ENCODE measurements around the gene GORASP2. TPM values are rescaled to one million over a fixed set of nuclear protein-coding genes. Genes with fewer than 3 reads are reported as not detected.

GORASP2 gene
- total RNA-seq, 1 experiment from 2014 or later, result 97.7 TPM

GRCh38 chr2:170967553-170967952 lies 38.5 kb downstream of the GORASP2 start:
- H3K36me3 Mint-ChIP-seq (ENCODE audit: insufficient read depth in 1 of 3, low read depth in 3 of 3), result peaks cover 36 to 55% (median 52%) of the 10 kb centered on the region in 3 experiments; a peak in 6 of 7 replicates
- no peak overlapping the region for H2BK120ac ChIP-seq (ENCODE audit: low read depth, low read length, poor library complexity, severe bottlenecking)

More at GRCh38 chr2:170967553-170967952, 38.5 kb downstream of the GORASP2 start:
- Histone ChIP-seq H3K56ac (ENCODE audit: insufficient read length, low read depth, low read length) (no peak overlapping the region), H3K27ac (ENCODE audit: insufficient read length, low read depth, low read length) (no peak overlapping the region), H3K79me1 (ENCODE audit: insufficient read depth, low read depth, low read length, poor library complexity, severe bottlenecking) (no peaks in the 10 kb centered on the region), H2BK15ac (ENCODE audit: low read depth, low read length) (no peak overlapping the region), H2AK5ac (ENCODE audit: insufficient read length, low read length) (no peak overlapping the region), H3T11ph (ENCODE audit: low read length) (no peak overlapping the region), H2BK12ac (ENCODE audit: insufficient read length, low read depth, low read length) (no peak overlapping the region), H3K14ac (ENCODE audit: insufficient read depth, low read length) (no peak overlapping the region; the same call in 1 of the 2 replicates), H2AFZ (ENCODE audit: low read length) (no peak overlapping the region), H3K79me2 (ENCODE audit: insufficient read depth, low read length) (no peaks in the 10 kb centered on the region), H4K5ac (ENCODE audit: insufficient read length, low read depth, low read length) (no peak overlapping the region), H3K4ac (ENCODE audit: low read depth, low read length) (no peak overlapping the region), H4K20me1 (ENCODE audit: control insufficient read depth, insufficient read depth, insufficient read length) (no peaks in the 10 kb centered on the region), H3K9ac (ENCODE audit: extremely low read depth, insufficient read length, low read length) (no peak overlapping the region), H4K8ac (replicated peaks; ENCODE audit: insufficient read length, low read depth, low read length) (no peak overlapping the region), H3K4me2 (ENCODE audit: insufficient read depth, insufficient read length, low read length) (no peak overlapping the region), H3K18ac (ENCODE audit: insufficient read length, low read depth, low read length) (no peak overlapping the region), H3K4me1 (ENCODE audit: insufficient read depth, low read length) (no peaks in the 10 kb centered on the region), H2BK20ac (ENCODE audit: low read depth, low read length, poor library complexity, severe bottlenecking) (no peak overlapping the region), H3K27me3 (ENCODE audit: insufficient read depth, low read length) (no peaks in the 10 kb centered on the region), H3K9me3 (ENCODE audit: control insufficient read depth, low read depth, low read length) (no peaks in the 10 kb centered on the region), H2BK5ac (ENCODE audit: insufficient read length, low read length) (no peak overlapping the region), H3K23ac (ENCODE audit: insufficient read length, low read depth, low read length) (no peak overlapping the region), H4K91ac (ENCODE audit: insufficient read length, low read depth, low read length) (no peak overlapping the region), H3K23me2 (ENCODE audit: insufficient read length, low read depth, low read length, poor library complexity, severe bottlenecking) (no peaks in the 10 kb centered on the region)
- DNase-seq, result no peak
- 100% methylated on average over 1 of the region's 5 CpGs for WGBS (ENCODE audit: extremely low coverage, insufficient read length, low lambda C conversion rate)
- Mint-ChIP-seq H3K4me3 (no peak overlapping the region), H3K27ac (peak overlapping the region in 1 of 3 experiments; percentile 22; a peak in 1 of 7 replicates), H3K27me3 (ENCODE audit: low read depth) (no peaks in the 10 kb centered on the region), H3K4me1 (peaks cover 15 to 24% of the 10 kb centered on the region in 2 experiments), H3K9me3 (no peaks in the 10 kb centered on the region)
- TF ChIP-seq CTCF (conservative IDR thresholded peaks at IDR 0.05), result no peak

Measured in H9 (cell line).